H9 (cell line): ENCODE results near the gene VAV2. TPM values are rescaled to one million over a fixed set of nuclear protein-coding genes. Genes with fewer than 3 reads are reported as not detected.

Experiments used
- DNase-seq: peaks from one replicate; pipeline ENCODE4 v3.0.0-alpha.2; 2017
- H2AFZ ChIP-seq: one replicate; pipeline ENCODE4 v1.6.1; 2013; ENCODE audit warnings: mild to moderate bottlenecking, low read length, control low read depth, moderate library complexity
- H2AK5ac ChIP-seq: 2 replicates; pipeline ENCODE4 v1.6.1; 2013; ENCODE audit warnings: low read length, control low read depth, mixed read lengths; ENCODE audit not compliant: insufficient read length
- H2BK120ac ChIP-seq: one replicate; pipeline ENCODE4 v1.6.1; 2013; ENCODE audit warnings: low read depth, mild to moderate bottlenecking, low read length, control low read depth, inconsistent platforms; ENCODE audit not compliant: poor library complexity, severe bottlenecking
- H2BK12ac ChIP-seq: 2 replicates; pipeline ENCODE4 v1.6.1; 2013; ENCODE audit warnings: low read length, control low read depth, mixed read lengths, low read depth; ENCODE audit not compliant: insufficient read length
- H2BK15ac ChIP-seq: 2 replicates; pipeline ENCODE4 v1.6.1; 2013; ENCODE audit warnings: low read depth, low read length, control low read depth
- H2BK20ac ChIP-seq: one replicate; pipeline ENCODE4 v1.6.1; 2013; ENCODE audit warnings: low read depth, mild to moderate bottlenecking, low read length, control low read depth, inconsistent platforms; ENCODE audit not compliant: poor library complexity, severe bottlenecking
- H2BK5ac ChIP-seq: 2 replicates; pipeline ENCODE4 v1.6.1; 2013; ENCODE audit warnings: low read length, control low read depth, mixed read lengths; ENCODE audit not compliant: insufficient read length
- H3K14ac ChIP-seq: 2 replicates; pipeline ENCODE4 v1.6.1; 2013; ENCODE audit warnings: low read length, control low read depth; ENCODE audit not compliant: insufficient read depth
- H3K18ac ChIP-seq: 2 replicates; pipeline ENCODE4 v1.6.1; 2013; ENCODE audit warnings: low read depth, mild to moderate bottlenecking, mixed read lengths, low read length, control low read depth; ENCODE audit not compliant: insufficient read length
- H3K23ac ChIP-seq: 2 replicates; pipeline ENCODE4 v1.6.1; 2013; ENCODE audit warnings: low read length, control low read depth, mixed read lengths, low read depth; ENCODE audit not compliant: insufficient read length
- H3K23me2 ChIP-seq: 2 replicates; pipeline ENCODE4 v1.6.1; 2013; ENCODE audit warnings: low read depth, mild to moderate bottlenecking, mixed read lengths, low read length, control low read depth; ENCODE audit not compliant: insufficient read length, poor library complexity, severe bottlenecking
- H3K27ac ChIP-seq: 2 replicates; pipeline ENCODE4 v1.5.1; 2013; ENCODE audit warnings: low read length, control low read depth, mixed read lengths, low read depth; ENCODE audit not compliant: insufficient read length
- H3K27me3 ChIP-seq: 2 replicates; pipeline ENCODE4 v1.6.1; 2013; ENCODE audit warnings: low read length, control low read depth, inconsistent platforms; ENCODE audit not compliant: insufficient read depth
- H3K4ac ChIP-seq: 2 replicates; pipeline ENCODE4 v1.6.1; 2013; ENCODE audit warnings: low read depth, mild to moderate bottlenecking, control low read depth, inconsistent platforms, low read length, moderate library complexity
- H3K4me1 ChIP-seq: 2 replicates; pipeline ENCODE4 v1.6.1; 2013; ENCODE audit warnings: low read length, control low read depth, inconsistent platforms; ENCODE audit not compliant: insufficient read depth
- H3K4me2 ChIP-seq: 2 replicates; pipeline ENCODE4 v1.6.1; 2013; ENCODE audit warnings: low read length, control low read depth, mixed read lengths; ENCODE audit not compliant: insufficient read length, insufficient read depth
- H3K56ac ChIP-seq: 2 replicates; pipeline ENCODE4 v1.6.1; 2013; ENCODE audit warnings: low read depth, mild to moderate bottlenecking, mixed read lengths, low read length, control low read depth; ENCODE audit not compliant: insufficient read length
- H3K79me1 ChIP-seq: 2 replicates; pipeline ENCODE4 v1.6.1; 2013; ENCODE audit warnings: low read depth, mild to moderate bottlenecking, moderate library complexity, low read length, control low read depth, inconsistent platforms; ENCODE audit not compliant: insufficient read depth, poor library complexity, severe bottlenecking
- H3K79me2 ChIP-seq: 2 replicates; pipeline ENCODE4 v1.6.1; 2013; ENCODE audit warnings: low read length, control low read depth, inconsistent platforms; ENCODE audit not compliant: insufficient read depth
- H3K9ac ChIP-seq: 2 replicates; pipeline ENCODE4 v1.6.1; 2013; ENCODE audit warnings: low read length, control low read depth, mixed read lengths; ENCODE audit not compliant: insufficient read length; ENCODE audit errors: extremely low read depth
- H3K9me3 ChIP-seq: one replicate; pipeline ENCODE4 v1.6.1; 2013; ENCODE audit warnings: low read depth, low read length, inconsistent platforms; ENCODE audit not compliant: control insufficient read depth
- H3T11ph ChIP-seq: one replicate; pipeline ENCODE4 v1.6.1; 2013; ENCODE audit warnings: mild to moderate bottlenecking, low read length, control low read depth, inconsistent platforms
- H4K20me1 ChIP-seq: one replicate; pipeline ENCODE4 v1.6.1; 2013; ENCODE audit not compliant: control insufficient read depth, insufficient read length, insufficient read depth
- H4K5ac ChIP-seq: 2 replicates; pipeline ENCODE4 v1.6.1; 2013; ENCODE audit warnings: low read depth, mild to moderate bottlenecking, mixed read lengths, low read length, control low read depth; ENCODE audit not compliant: insufficient read length
- H4K8ac ChIP-seq: replicated peaks from 2 replicates; pipeline ENCODE4 v1.6.1; 2013; ENCODE audit warnings: low read length, control low read depth, mixed read lengths, low read depth; ENCODE audit not compliant: insufficient read length
- H4K91ac ChIP-seq: 2 replicates; pipeline ENCODE4 v1.6.1; 2013; ENCODE audit warnings: low read depth, mild to moderate bottlenecking, moderate library complexity, mixed read lengths, low read length, control low read depth; ENCODE audit not compliant: insufficient read length
- H3K27ac Mint-ChIP-seq, 3 experiments: 2 replicates in 2 of 3; 3 replicates in 1 of 3; pipeline ENCODE4 v1.8.0; 2020 to 2021; ENCODE audit warnings: mixed read lengths in 3 of 3, mild to moderate bottlenecking in 1 of 3, moderate library complexity in 1 of 3
- H3K27me3 Mint-ChIP-seq: 2 replicates; pipeline ENCODE4 v1.8.0; 2021; ENCODE audit warnings: low read depth, mild to moderate bottlenecking, moderate library complexity, mixed read lengths
- H3K36me3 Mint-ChIP-seq, 3 experiments: 2 replicates in 2 of 3; 3 replicates in 1 of 3; pipeline ENCODE4 v1.8.0; 2020 to 2021; ENCODE audit warnings: low read depth in 3 of 3, mixed read lengths in 3 of 3; ENCODE audit not compliant: insufficient read depth in 1 of 3
- H3K4me1 Mint-ChIP-seq, 2 experiments: 2 replicates each; pipeline ENCODE4 v1.8.0; 2020; ENCODE audit warnings: mixed read lengths in 2 of 2
- H3K4me3 Mint-ChIP-seq, 2 experiments: 2 replicates in 1 of 2; 3 replicates in 1 of 2; pipeline ENCODE4 v1.8.0; 2020 to 2021; ENCODE audit warnings: mild to moderate bottlenecking in 2 of 2, mixed read lengths in 2 of 2, moderate library complexity in 1 of 2
- H3K9me3 Mint-ChIP-seq, 2 experiments: 2 replicates in 1 of 2; 3 replicates in 1 of 2; pipeline ENCODE4 v1.8.0; 2020; ENCODE audit warnings: mild to moderate bottlenecking in 2 of 2, mixed read lengths in 2 of 2, moderate library complexity in 1 of 2
- WGBS: extraction: QIAGEN DNeasy Blood & Tissue Kit; methylation state at CpG from one replicate; pipeline ENCODE4 v1.1.7; 2013; ENCODE audit warnings: missing lambda C conversion rate, low lambda C conversion rate, mixed read lengths; ENCODE audit not compliant: insufficient read length; ENCODE audit errors: extremely low coverage; 5-methylcytosine and 5-hydroxymethylcytosine counted together
- total RNA-seq: library from RNA; stranded (reverse); gene quantifications from 2 replicates; pipeline ENCODE4 v1.2.1, GENCODE V29; 2021
- TF ChIP-seq, protein P1 (sequence below): fragments of 200-600 bp; sonication (generic); conservative IDR thresholded peaks from 3 replicates; pipeline ENCODE4 v1.8.0; 2021; ENCODE audit warnings: antibody characterized with exemption, mild to moderate bottlenecking

VAV2 gene
- total RNA-seq, 1 experiment from 2014 or later: 58.7 TPM

DNA sequence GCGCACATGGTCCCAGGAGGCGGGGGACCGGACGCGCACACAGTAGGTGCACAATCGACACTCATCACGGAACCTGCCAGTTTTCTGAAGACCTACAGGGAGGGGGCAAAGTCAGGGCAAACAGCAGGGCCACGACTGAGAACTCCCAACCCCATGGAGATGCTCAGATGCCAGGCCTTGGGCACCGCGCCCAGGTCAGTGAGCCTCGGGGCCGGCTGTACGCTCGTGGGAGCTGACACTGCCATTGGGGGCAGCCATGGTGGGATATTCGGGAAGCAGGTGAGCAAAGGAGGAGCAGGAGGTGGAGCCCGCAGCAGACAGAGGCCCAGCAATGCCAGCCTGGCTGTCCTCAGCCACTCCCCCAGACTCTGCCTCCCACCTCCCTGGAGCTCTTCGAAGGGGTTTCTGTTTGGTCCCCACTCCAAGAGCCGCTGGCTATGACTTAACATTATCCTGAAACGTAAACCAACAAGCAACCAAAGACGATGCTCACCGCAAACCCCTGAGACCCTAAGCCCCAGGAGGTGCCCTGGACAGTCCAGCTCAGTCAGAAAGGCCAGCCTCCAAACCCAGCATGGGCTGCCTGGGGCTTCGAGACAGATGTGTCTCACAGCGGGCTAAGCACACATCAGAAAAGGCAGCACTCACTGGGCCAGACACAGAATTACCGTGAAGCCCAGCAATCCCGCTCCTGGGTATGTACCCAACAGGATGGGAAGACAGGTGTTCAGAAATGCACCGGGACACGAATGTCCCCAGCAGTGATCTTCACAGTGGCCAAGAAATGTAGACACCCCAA lies 78.4 kb downstream of the VAV2 start:
- H2BK120ac ChIP-seq: no peak overlapping the region
- H3K27me3 ChIP-seq: no peaks in the 10 kb centered on the region
- Mint-ChIP-seq H3K36me3 (peaks cover 0 to 3% (median 0%) of the 10 kb centered on the region in 3 experiments; a peak in 2 of 7 replicates), H3K9me3 (no peaks in the 10 kb centered on the region; a peak in 1 of 5 replicates), H3K4me3 (no peak overlapping the region; a peak in 1 of 5 replicates), H3K27ac (peak overlapping the region; percentile 15 to 70 (median 24); a peak in 3 of 7 replicates), H3K4me1 (peaks cover 43 to 50% of the 10 kb centered on the region in 2 experiments), H3K27me3 (no peaks in the 10 kb centered on the region)
- peaks cover 3% of the 10 kb centered on the region for H3K79me2 ChIP-seq
- H3K4me2 ChIP-seq: no peak overlapping the region
- no peaks in the 10 kb centered on the region for H3K9me3 ChIP-seq
- no peaks in the 10 kb centered on the region for H3K23me2 ChIP-seq
- H3T11ph ChIP-seq: no peak overlapping the region
- no peak overlapping the region for H3K9ac ChIP-seq
- H3K27ac ChIP-seq: no peak overlapping the region
- no peak overlapping the region for H3K18ac ChIP-seq
- no peak overlapping the region for H3K4ac ChIP-seq
- H3K4me1 ChIP-seq: peaks cover 5% of the 10 kb centered on the region; the same call in 1 of the 2 replicates
- WGBS: no CpG with 5 or more reads among the region's 27 CpGs
- no peak overlapping the region for H4K5ac ChIP-seq
- H4K91ac ChIP-seq: no peak overlapping the region
- H4K8ac ChIP-seq: no peak overlapping the region
- H2BK15ac ChIP-seq: no peak overlapping the region
- no peak overlapping the region for H2BK20ac ChIP-seq
- no peak overlapping the region for H2BK5ac ChIP-seq
- H3K14ac ChIP-seq: no peak overlapping the region
- no peak overlapping the region for H3K56ac ChIP-seq
- no peak overlapping the region for H2BK12ac ChIP-seq
- H3K23ac ChIP-seq: no peak overlapping the region
- no peak for DNase-seq
- TF ChIP-seq, protein P1, sequence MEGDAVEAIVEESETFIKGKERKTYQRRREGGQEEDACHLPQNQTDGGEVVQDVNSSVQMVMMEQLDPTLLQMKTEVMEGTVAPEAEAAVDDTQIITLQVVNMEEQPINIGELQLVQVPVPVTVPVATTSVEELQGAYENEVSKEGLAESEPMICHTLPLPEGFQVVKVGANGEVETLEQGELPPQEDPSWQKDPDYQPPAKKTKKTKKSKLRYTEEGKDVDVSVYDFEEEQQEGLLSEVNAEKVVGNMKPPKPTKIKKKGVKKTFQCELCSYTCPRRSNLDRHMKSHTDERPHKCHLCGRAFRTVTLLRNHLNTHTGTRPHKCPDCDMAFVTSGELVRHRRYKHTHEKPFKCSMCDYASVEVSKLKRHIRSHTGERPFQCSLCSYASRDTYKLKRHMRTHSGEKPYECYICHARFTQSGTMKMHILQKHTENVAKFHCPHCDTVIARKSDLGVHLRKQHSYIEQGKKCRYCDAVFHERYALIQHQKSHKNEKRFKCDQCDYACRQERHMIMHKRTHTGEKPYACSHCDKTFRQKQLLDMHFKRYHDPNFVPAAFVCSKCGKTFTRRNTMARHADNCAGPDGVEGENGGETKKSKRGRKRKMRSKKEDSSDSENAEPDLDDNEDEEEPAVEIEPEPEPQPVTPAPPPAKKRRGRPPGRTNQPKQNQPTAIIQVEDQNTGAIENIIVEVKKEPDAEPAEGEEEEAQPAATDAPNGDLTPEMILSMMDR: no peak
- H2AK5ac ChIP-seq: no peak overlapping the region
- no peaks in the 10 kb centered on the region for H3K79me1 ChIP-seq
- no peak overlapping the region for H2AFZ ChIP-seq
- H4K20me1 ChIP-seq: peaks cover 5% of the 10 kb centered on the region
